Activated CD8-positive, alpha-beta T cell treated with anti-CD3 and anti-CD28 coated beads for 36 hours (primary cell): ENCODE results near the gene MOCS3. TPM values are rescaled to one million over a fixed set of nuclear protein-coding genes. Genes with fewer than 3 reads are reported as not detected.

Experiments used
- ATAC-seq: fragments of 200-7000 bp; cut with Tn5 transposase; one replicate; pipeline ENCODE4 v1.10.0; 2021; ENCODE audit warnings: mild to moderate bottlenecking, moderate library complexity
- CTCF ChIA-PET: fragments of 350-600 bp; sonication (Branson Sonifier 250); formaldehyde crosslinking; loops from one replicate; lab custom pipeline; 2021; ENCODE audit warnings: antibody characterized with exemption; lab: Charles Lee
- POLR2A ChIA-PET: fragments of 350-600 bp; sonication (Branson Sonifier 250); formaldehyde crosslinking; loops from one replicate; lab custom pipeline; 2021; ENCODE audit warnings: antibody characterized with exemption; lab: Charles Lee
- DNase-seq: peaks from one replicate; pipeline ENCODE4 v3.0.0-alpha.2; 2020
- H3K27ac Mint-ChIP-seq: one replicate; pipeline ENCODE4 v1.8.0; 2021; ENCODE audit warnings: mild to moderate bottlenecking, mixed read lengths
- H3K27me3 Mint-ChIP-seq: one replicate; pipeline ENCODE4 v1.8.0; 2021; ENCODE audit warnings: mixed read lengths
- H3K36me3 Mint-ChIP-seq: one replicate; pipeline ENCODE4 v1.8.0; 2021; ENCODE audit warnings: low read depth, mixed read lengths
- H3K4me1 Mint-ChIP-seq: one replicate; pipeline ENCODE4 v1.8.0; 2021; ENCODE audit warnings: low read depth, mixed read lengths
- H3K4me3 Mint-ChIP-seq: one replicate; pipeline ENCODE4 v1.8.0; 2021; ENCODE audit warnings: mild to moderate bottlenecking, moderate library complexity, mixed read lengths
- H3K9me3 Mint-ChIP-seq: one replicate; pipeline ENCODE4 v1.8.0; 2021; ENCODE audit warnings: mixed read lengths
- CTCF ChIP-seq: fragments of 200-600 bp; IDR thresholded peaks from one replicate; pipeline ENCODE4 v1.8.0; 2022; ENCODE audit warnings: antibody characterized with exemption, mild to moderate bottlenecking
- intact Hi-C: fragments of 100-400 bp; cut with micrococcal nuclease; formaldehyde crosslinking; loops from one replicate; pipeline ENCODE4 v1.10.0; 2022
- total RNA-seq, 2 experiments: library from RNA; stranded (reverse); gene quantifications; one replicate each; pipeline ENCODE4 v1.2.3, GENCODE V29; 2021

MOCS3 gene
- total RNA-seq, 2 experiments from 2014 or later: 4.6 TPM

GRCh38 chr20:50987493-50988210 lies 29.0 kb downstream of the MOCS3 start:
- ATAC-seq: peak; percentile 98
- POLR2A ChIA-PET: interaction anchor here (1.0 to 1.7 kb wide), 2 partner anchors 15 to 323 kb away, joined by 3 to 5 read pairs; no protein-coding TSS in a partner anchor
- no peaks in the 10 kb centered on the region for H3K4me1 Mint-ChIP-seq

GRCh38 chr20:50991076-50991475 lies 32.5 kb downstream of the MOCS3 start:
- DNase-seq (no peak), ATAC-seq (no peak)
- H3K27me3 Mint-ChIP-seq: peaks cover 11% of the 10 kb centered on the region
- TF ChIP-seq CTCF: no peak
- H3K36me3 Mint-ChIP-seq: no peaks in the 10 kb centered on the region
- no peak overlapping the region for H3K4me3 Mint-ChIP-seq
- CTCF ChIA-PET: interaction anchor here (2.1 to 8.6 kb wide), 3 partner anchors 9 to 322 kb away, joined by 7 to 210 read pairs (median 39); no protein-coding TSS in a partner anchor
- no peaks in the 10 kb centered on the region for H3K9me3 Mint-ChIP-seq
- no peak overlapping the region for H3K27ac Mint-ChIP-seq
- POLR2A ChIA-PET: no interaction called here
- no peaks in the 10 kb centered on the region for H3K4me1 Mint-ChIP-seq
- intact Hi-C loops: no loop called here

More at GRCh38 chr20:50987493-50988210, 29.0 kb downstream of the MOCS3 start:
- H3K27ac Mint-ChIP-seq: no peak overlapping the region
- H3K27me3 Mint-ChIP-seq: peaks cover 20% of the 10 kb centered on the region
- intact Hi-C loops: loop anchor here (2.0 to 10.0 kb wide), 2 partner anchors 319 to 637 kb away; no protein-coding TSS in a partner anchor
- H3K9me3 Mint-ChIP-seq: no peaks in the 10 kb centered on the region
- H3K4me3 Mint-ChIP-seq: no peak overlapping the region
- TF ChIP-seq CTCF: peak; percentile 89
- CTCF ChIA-PET: interaction anchor here (0.5 to 8.6 kb wide), 71 partner anchors 9 to 1130 kb away, joined by 3 to 210 read pairs (median 4); partner anchors contain the start of genes BCAS4, DPM1 and MOCS3
- peak; percentile 70 for DNase-seq
- no peaks in the 10 kb centered on the region for H3K36me3 Mint-ChIP-seq

- CTCF ChIA-PET: interaction anchor here (0.6 to 8.6 kb wide), 18 partner anchors 9 to 633 kb away, joined by 3 to 210 read pairs (median 4); no protein-coding TSS in a partner anchor
- H3K27ac Mint-ChIP-seq: no peak overlapping the region
- H3K27me3 Mint-ChIP-seq: peaks cover 2% of the 10 kb centered on the region
- no peaks in the 10 kb centered on the region for H3K9me3 Mint-ChIP-seq
- H3K4me1 Mint-ChIP-seq: no peaks in the 10 kb centered on the region
- ATAC-seq (no peak), DNase-seq (no peak)
- TF ChIP-seq CTCF: no peak
- intact Hi-C loops: no loop called here
- no peak overlapping the region for H3K4me3 Mint-ChIP-seq
- no peaks in the 10 kb centered on the region for H3K36me3 Mint-ChIP-seq
- POLR2A ChIA-PET: interaction anchor here (1.4 kb wide), 1 partner anchor 25 kb away, joined by 4 read pairs; no protein-coding TSS in a partner anchor
These were observed 33.7 kb downstream of the MOCS3 start for GRCh38 chr20:50992336-50992732.

GRCh38 chr20:50992733-50993457 lies 34.3 kb downstream of the MOCS3 start:
- peak; percentile 89 for TF ChIP-seq CTCF
- Mint-ChIP-seq H3K4me1 (no peaks in the 10 kb centered on the region), H3K36me3 (no peaks in the 10 kb centered on the region), H3K4me3 (no peak overlapping the region), H3K9me3 (no peaks in the 10 kb centered on the region), H3K27me3 (no peaks in the 10 kb centered on the region), H3K27ac (no peak overlapping the region)
- ATAC-seq (peak; percentile 100), DNase-seq (peak; percentile 74)
- POLR2A ChIA-PET: interaction anchor here (1.4 kb wide), 1 partner anchor 25 kb away, joined by 4 read pairs; no protein-coding TSS in a partner anchor
- CTCF ChIA-PET: interaction anchor here (0.6 to 8.6 kb wide), 24 partner anchors 9 to 633 kb away, joined by 3 to 210 read pairs (median 4); no protein-coding TSS in a partner anchor
- intact Hi-C loops: no loop called here
